Osteoblast (primary cell): ENCODE data around the gene CPNE7. TPM values are rescaled to one million over a fixed set of nuclear protein-coding genes. Genes with fewer than 3 reads are reported as not detected.

ENCODE experiments used
- DNase-seq: peaks from one replicate; pipeline ENCODE4 v3.0.0; 2011; ENCODE audit warnings: low spot score, mixed read lengths; ENCODE audit not compliant: insufficient read length; ENCODE audit errors: missing footprints
- H2AFZ ChIP-seq: 2 replicates; pipeline ENCODE4 v1.6.0; 2011; ENCODE audit warnings: mild to moderate bottlenecking, low read length
- H3K27ac ChIP-seq: 2 replicates; pipeline ENCODE4 v1.5.1; 2011; ENCODE audit warnings: mild to moderate bottlenecking, low read depth, low read length, moderate library complexity
- H3K27me3 ChIP-seq: 2 replicates; pipeline ENCODE4 v1.6.0; 2012; ENCODE audit warnings: mild to moderate bottlenecking, control low read depth, inconsistent platforms, low read length, moderate library complexity; ENCODE audit not compliant: insufficient read depth
- H3K36me3 ChIP-seq: 2 replicates; pipeline ENCODE4 v1.5.1; 2011; ENCODE audit warnings: mild to moderate bottlenecking, low read length, control low read depth, moderate library complexity; ENCODE audit not compliant: insufficient read depth
- H3K4me1 ChIP-seq: 2 replicates; pipeline ENCODE4 v1.5.1; 2011; ENCODE audit warnings: mild to moderate bottlenecking, low read length, control low read depth, moderate library complexity; ENCODE audit not compliant: insufficient read depth
- H3K4me2 ChIP-seq: 2 replicates; pipeline ENCODE4 v1.6.0; 2011; ENCODE audit warnings: mild to moderate bottlenecking, low read length; ENCODE audit not compliant: insufficient read depth
- H3K4me3 ChIP-seq: fragments of 200-600 bp; sonication (generic); 3 replicates; pipeline ENCODE4 v1.5.1; 2012; ENCODE audit warnings: mild to moderate bottlenecking, low read length, inconsistent platforms; ENCODE audit not compliant: insufficient read depth
- H3K79me2 ChIP-seq: 2 replicates; pipeline ENCODE4 v1.6.0; 2012; ENCODE audit warnings: mild to moderate bottlenecking, low read length, control low read depth, inconsistent platforms; ENCODE audit not compliant: insufficient read depth
- H3K9me3 ChIP-seq: 2 replicates; pipeline ENCODE4 v1.5.1; 2011; ENCODE audit warnings: low read depth, low read length, control low read depth
- H4K20me1 ChIP-seq: 2 replicates; pipeline ENCODE4 v1.6.0; 2012; ENCODE audit warnings: mild to moderate bottlenecking, low read length, control low read depth; ENCODE audit not compliant: insufficient read depth
- CTCF ChIP-seq: IDR thresholded peaks from 2 replicates; pipeline ENCODE4 v1.5.1; 2011; ENCODE audit warnings: mild to moderate bottlenecking, low read depth, low read length, moderate library complexity; ENCODE audit errors: extremely low read depth
- total RNA-seq: library from RNA; depleted of rRNA; stranded (reverse); fragments of >200 nt; gene quantifications from 2 replicates; pipeline ENCODE4 v1.2.3, GENCODE V29; 2012

CPNE7 gene
- total RNA-seq, 1 donor = 7.2 TPM

- no peak overlapping the region for H2AFZ ChIP-seq
- peak; percentile 95 for DNase-seq
- H3K79me2 ChIP-seq = no peaks in the 10 kb centered on the region
- no peak overlapping the region for H3K4me2 ChIP-seq
- no peak overlapping the region for H3K4me3 ChIP-seq
- H3K9me3 ChIP-seq = no peaks in the 10 kb centered on the region
- H3K4me1 ChIP-seq = peaks cover 5% of the 10 kb centered on the region
- H3K27ac ChIP-seq = no peak overlapping the region
- no peaks in the 10 kb centered on the region for H3K36me3 ChIP-seq
- H4K20me1 ChIP-seq = no peaks in the 10 kb centered on the region
- no peaks in the 10 kb centered on the region for H3K27me3 ChIP-seq
- peak; percentile 69 for TF ChIP-seq CTCF
These were observed 40.1 kb downstream of the CPNE7 start for GRCh38 chr16:89615596-89616090.

- TF ChIP-seq CTCF = no peak
- Histone ChIP-seq H3K4me3 (no peak overlapping the region), H3K4me1 (peaks cover 5% of the 10 kb centered on the region), H3K79me2 (no peaks in the 10 kb centered on the region), H3K27me3 (no peaks in the 10 kb centered on the region), H4K20me1 (no peaks in the 10 kb centered on the region), H3K27ac (no peak overlapping the region), H3K9me3 (no peaks in the 10 kb centered on the region), H3K36me3 (no peaks in the 10 kb centered on the region), H2AFZ (no peak overlapping the region), H3K4me2 (no peak overlapping the region)
- no peak for DNase-seq
These were observed 41.1 kb downstream of the CPNE7 start for GRCh38 chr16:89616623-89617022.

GRCh38 chr16:89617036-89617435 lies 41.5 kb downstream of the CPNE7 start:
- H3K9me3 ChIP-seq = no peaks in the 10 kb centered on the region
- DNase-seq = no peak
- H3K4me2 ChIP-seq = no peak overlapping the region
- no peaks in the 10 kb centered on the region for H3K79me2 ChIP-seq
- peaks cover 5% of the 10 kb centered on the region for H3K4me1 ChIP-seq
- no peaks in the 10 kb centered on the region for H3K27me3 ChIP-seq
- no peak overlapping the region for H2AFZ ChIP-seq
- H3K36me3 ChIP-seq = no peaks in the 10 kb centered on the region
- no peaks in the 10 kb centered on the region for H4K20me1 ChIP-seq
- TF ChIP-seq CTCF = no peak
- no peak overlapping the region for H3K27ac ChIP-seq
- no peak overlapping the region for H3K4me3 ChIP-seq

GRCh38 chr16:89618109-89618998 lies 42.8 kb downstream of the CPNE7 start:
- Histone ChIP-seq H3K9me3 (no peaks in the 10 kb centered on the region), H2AFZ (no peak overlapping the region), H3K27me3 (peaks cover 2% of the 10 kb centered on the region), H3K4me3 (no peak overlapping the region), H3K4me2 (no peak overlapping the region), H3K79me2 (no peaks in the 10 kb centered on the region), H3K36me3 (no peaks in the 10 kb centered on the region), H3K4me1 (peaks cover 5% of the 10 kb centered on the region), H3K27ac (no peak overlapping the region), H4K20me1 (no peaks in the 10 kb centered on the region)
- TF ChIP-seq CTCF = no peak
- DNase-seq = no peak
